IPS-20b (cell line): ENCODE measurements around the gene GATAD1.
"Not testable (repeated sequence)": the region's sequence is repeated elsewhere in the genome, so short reads cannot be mapped to it uniquely, and the experiment has no call there.

Experiments used
- H3K27ac ChIP-seq: one replicate; pipeline ENCODE4 v1.5.1; 2013; ENCODE audit warnings: low read length
- H3K27me3 ChIP-seq: 2 replicates; pipeline ENCODE4 v1.6.1; 2013; ENCODE audit warnings: mild to moderate bottlenecking, low read length, inconsistent platforms; ENCODE audit not compliant: insufficient read depth
- H3K36me3 ChIP-seq: 2 replicates; pipeline ENCODE4 v1.6.1; 2013; ENCODE audit warnings: low read depth, mild to moderate bottlenecking, inconsistent platforms, low read length, moderate library complexity; ENCODE audit not compliant: insufficient read depth
- H3K4me1 ChIP-seq: 2 replicates; pipeline ENCODE4 v1.6.1; 2013; ENCODE audit warnings: mild to moderate bottlenecking, control low read depth, inconsistent platforms, low read length, moderate library complexity; ENCODE audit not compliant: insufficient read depth
- H3K4me3 ChIP-seq: 2 replicates; pipeline ENCODE4 v1.5.1; 2013; ENCODE audit warnings: mild to moderate bottlenecking, low read length, inconsistent platforms
- H3K9ac ChIP-seq: 2 replicates; pipeline ENCODE4 v1.6.1; 2013; ENCODE audit warnings: low read depth, mild to moderate bottlenecking, inconsistent platforms, low read length, moderate library complexity
- H3K9me3 ChIP-seq: 2 replicates; pipeline ENCODE4 v1.6.1; 2013; ENCODE audit warnings: mild to moderate bottlenecking, low read depth, low read length, inconsistent platforms; ENCODE audit not compliant: insufficient read depth

The GATAD1 gene

DNA sequence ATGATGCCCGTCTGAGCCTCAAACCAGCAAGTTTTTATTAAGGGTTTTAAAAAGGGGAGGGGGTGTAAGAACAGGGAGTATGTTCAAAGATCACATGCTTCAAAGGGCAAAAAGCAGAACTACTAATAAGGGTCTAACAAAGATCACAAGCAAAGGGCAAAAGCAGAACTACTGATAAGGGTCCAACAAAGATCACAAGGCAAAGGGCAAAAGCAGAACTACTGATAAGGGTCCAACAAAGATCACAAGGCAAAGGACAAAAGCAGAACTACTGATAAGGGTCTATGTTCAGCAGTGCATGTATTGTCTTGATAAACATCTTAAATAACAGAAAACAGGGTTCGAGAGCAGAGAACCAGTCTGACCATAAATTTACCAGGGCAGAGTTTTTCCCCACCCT, 4.6 kb upstream of the GATAD1 start:
- not testable (repeated sequence) for H3K9ac ChIP-seq, H3K27ac ChIP-seq, H3K4me1 ChIP-seq, H3K4me3 ChIP-seq, H3K36me3 ChIP-seq, H3K9me3 ChIP-seq, H3K27me3 ChIP-seq

DNA sequence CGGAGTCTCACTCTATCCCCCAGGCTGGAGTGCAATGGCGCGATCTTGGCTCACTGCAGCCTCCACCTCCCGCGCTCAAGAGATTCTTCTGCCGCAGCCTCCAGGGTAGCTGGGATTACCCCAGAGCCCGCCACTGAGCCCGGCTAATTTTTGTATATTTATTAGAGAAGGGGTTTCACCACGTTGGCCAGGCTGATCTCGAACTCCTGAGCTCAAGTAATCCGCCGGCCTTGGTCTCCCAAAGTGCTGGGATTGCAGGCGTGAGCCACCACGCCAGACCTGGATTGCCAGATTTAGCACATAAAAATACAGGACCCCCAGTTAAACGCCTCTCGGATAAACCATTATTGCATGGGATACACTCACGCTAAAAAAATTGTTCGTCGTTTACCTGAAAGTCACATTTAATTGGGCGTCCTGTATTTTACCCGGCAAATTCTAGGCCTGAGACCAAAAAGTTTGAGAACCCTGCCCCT, 375 bp upstream of the GATAD1 start:
- Histone ChIP-seq H3K36me3 (peaks cover 27% of the 10 kb centered on the region), H3K9me3 (no peaks in the 10 kb centered on the region), H3K9ac (peak overlapping the region; percentile 93; the same call in 1 of the 2 replicates), H3K27ac (no peak overlapping the region), H3K27me3 (no peaks in the 10 kb centered on the region), H3K4me3 (peak overlapping the region; percentile 95; the same call in 1 of the 2 replicates), H3K4me1 (peaks cover 6% of the 10 kb centered on the region)

DNA sequence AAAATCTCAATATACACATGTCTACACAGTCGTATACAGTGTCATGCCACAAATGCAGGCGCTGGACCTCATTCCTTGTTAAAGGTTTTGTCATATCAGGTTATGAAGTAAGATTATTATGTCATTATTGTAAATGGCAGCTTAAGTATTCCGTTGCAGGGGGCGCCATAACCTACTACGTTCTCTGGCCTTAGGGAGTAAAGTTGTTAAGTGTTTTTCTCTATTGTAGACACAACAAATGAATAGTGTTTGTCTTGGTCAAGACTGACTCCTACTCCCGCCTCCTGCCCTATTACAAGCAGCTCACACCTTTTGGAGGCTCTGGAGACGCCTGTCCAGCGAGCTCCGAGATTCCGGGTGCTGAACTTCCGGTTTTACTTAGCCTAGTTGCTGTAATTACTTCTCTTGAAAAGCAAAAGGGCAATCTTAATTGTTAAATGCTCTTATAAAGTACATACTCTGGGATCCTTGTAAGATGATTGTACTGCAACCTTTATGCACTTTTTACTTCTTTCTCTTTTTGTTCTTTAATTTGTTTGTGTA, 994 bp downstream of the GATAD1 start:
- Histone ChIP-seq H3K27me3 (no peaks in the 10 kb centered on the region), H3K9ac (peak overlapping the region; percentile 93; the same call in 1 of the 2 replicates), H3K36me3 (peaks cover 41% of the 10 kb centered on the region), H3K9me3 (no peaks in the 10 kb centered on the region), H3K4me1 (peaks cover 6% of the 10 kb centered on the region), H3K27ac (no peak overlapping the region), H3K4me3 (peak overlapping the region; percentile 95)

DNA sequence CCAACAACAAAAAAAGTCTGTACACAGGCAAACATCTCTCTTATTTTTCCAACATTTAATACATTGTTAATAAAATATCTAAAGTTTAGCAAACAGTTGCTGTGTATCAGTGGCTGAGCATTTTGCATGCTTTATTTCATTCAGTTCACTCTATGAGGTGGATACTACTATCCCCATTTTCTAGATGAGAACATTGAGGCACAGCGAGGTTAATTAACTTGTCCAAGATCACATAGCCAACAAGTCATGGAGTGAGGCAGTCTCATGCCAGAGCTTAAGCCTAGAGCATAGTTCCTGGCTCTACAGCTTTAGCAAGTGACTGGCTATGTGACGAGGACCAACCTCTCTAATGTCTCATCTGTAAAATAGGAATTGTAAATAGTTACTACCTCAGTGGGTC, 4.4 kb downstream of the GATAD1 start:
- H3K36me3 ChIP-seq: peaks cover 75% of the 10 kb centered on the region
- H3K27me3 ChIP-seq: no peaks in the 10 kb centered on the region
- H3K27ac ChIP-seq: no peak overlapping the region
- H3K4me3 ChIP-seq: no peak overlapping the region
- no peak overlapping the region for H3K9ac ChIP-seq
- peaks cover 6% of the 10 kb centered on the region for H3K4me1 ChIP-seq
- H3K9me3 ChIP-seq: no peaks in the 10 kb centered on the region

DNA sequence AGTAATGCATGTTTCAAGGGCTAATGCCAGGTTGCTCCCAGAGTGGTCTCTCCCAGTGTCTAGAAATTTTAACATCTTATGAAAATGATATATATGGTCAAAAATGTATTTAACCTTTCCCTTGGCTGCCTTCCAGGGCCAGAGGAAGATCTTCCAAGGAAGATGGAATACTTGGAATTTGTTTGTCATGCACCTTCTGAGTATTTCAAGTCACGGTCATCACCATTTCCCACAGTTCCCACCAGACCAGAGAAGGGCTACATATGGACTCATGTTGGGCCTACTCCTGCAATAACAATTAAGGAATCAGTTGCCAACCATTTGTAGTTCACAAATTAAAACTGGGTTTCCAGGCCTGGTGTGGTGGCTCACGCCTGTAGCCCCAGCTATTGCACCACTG, 9.0 kb downstream of the GATAD1 start:
- H3K27ac ChIP-seq: no peak overlapping the region
- H3K36me3 ChIP-seq: peaks cover 61% of the 10 kb centered on the region
- H3K9ac ChIP-seq: no peak overlapping the region
- H3K27me3 ChIP-seq: no peaks in the 10 kb centered on the region
- no peaks in the 10 kb centered on the region for H3K4me1 ChIP-seq
- no peaks in the 10 kb centered on the region for H3K9me3 ChIP-seq
- no peak overlapping the region for H3K4me3 ChIP-seq

DNA sequence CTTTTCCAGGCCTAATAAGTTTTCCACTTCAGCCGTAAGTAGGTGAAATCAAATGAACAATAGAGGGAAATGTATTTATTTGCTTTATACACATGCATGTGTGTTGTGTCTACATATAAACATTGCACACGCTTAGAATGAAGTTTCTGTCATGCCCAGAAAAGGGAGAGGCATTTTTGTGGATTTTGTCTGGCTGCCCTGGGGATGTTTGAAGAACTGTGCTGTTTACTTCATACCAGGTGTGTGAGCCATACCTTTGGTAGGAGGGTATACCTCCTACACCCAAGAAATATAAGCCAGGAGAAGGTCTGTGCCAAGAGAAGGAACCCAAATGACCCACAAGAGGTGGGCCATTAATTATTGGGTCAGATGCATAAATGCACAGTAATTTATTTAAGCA, 12.8 kb downstream of the GATAD1 start:
- no peaks in the 10 kb centered on the region for H3K9me3 ChIP-seq
- H3K4me3 ChIP-seq: no peak overlapping the region
- H3K36me3 ChIP-seq: peaks cover 22% of the 10 kb centered on the region
- no peaks in the 10 kb centered on the region for H3K27me3 ChIP-seq
- H3K9ac ChIP-seq: no peak overlapping the region
- no peaks in the 10 kb centered on the region for H3K4me1 ChIP-seq
- H3K27ac ChIP-seq: no peak overlapping the region

DNA sequence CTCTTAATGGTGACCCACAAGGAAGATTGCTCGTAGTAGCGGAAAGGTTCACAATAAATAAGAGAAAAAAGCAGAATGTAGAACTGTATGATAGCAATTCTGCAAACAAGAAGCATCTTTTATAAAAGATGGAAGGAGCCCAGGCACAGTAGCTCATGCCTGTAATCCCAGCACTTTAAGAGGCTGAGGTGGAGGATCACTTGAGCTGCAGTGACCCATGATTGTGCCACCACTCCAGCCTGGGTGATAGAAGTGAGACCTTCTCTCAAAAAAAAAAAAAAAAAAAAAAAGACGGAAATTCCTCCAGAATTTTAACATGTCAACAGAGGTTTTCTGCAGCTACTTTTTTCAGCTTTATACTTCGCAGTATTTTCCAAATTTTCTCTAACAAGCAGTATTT, 13.2 kb downstream of the GATAD1 start:
- Histone ChIP-seq H3K36me3 (peaks cover 18% of the 10 kb centered on the region), H3K9ac (no peak overlapping the region), H3K9me3 (no peaks in the 10 kb centered on the region), H3K4me1 (no peaks in the 10 kb centered on the region), H3K27ac (no peak overlapping the region), H3K4me3 (no peak overlapping the region), H3K27me3 (no peaks in the 10 kb centered on the region)

DNA sequence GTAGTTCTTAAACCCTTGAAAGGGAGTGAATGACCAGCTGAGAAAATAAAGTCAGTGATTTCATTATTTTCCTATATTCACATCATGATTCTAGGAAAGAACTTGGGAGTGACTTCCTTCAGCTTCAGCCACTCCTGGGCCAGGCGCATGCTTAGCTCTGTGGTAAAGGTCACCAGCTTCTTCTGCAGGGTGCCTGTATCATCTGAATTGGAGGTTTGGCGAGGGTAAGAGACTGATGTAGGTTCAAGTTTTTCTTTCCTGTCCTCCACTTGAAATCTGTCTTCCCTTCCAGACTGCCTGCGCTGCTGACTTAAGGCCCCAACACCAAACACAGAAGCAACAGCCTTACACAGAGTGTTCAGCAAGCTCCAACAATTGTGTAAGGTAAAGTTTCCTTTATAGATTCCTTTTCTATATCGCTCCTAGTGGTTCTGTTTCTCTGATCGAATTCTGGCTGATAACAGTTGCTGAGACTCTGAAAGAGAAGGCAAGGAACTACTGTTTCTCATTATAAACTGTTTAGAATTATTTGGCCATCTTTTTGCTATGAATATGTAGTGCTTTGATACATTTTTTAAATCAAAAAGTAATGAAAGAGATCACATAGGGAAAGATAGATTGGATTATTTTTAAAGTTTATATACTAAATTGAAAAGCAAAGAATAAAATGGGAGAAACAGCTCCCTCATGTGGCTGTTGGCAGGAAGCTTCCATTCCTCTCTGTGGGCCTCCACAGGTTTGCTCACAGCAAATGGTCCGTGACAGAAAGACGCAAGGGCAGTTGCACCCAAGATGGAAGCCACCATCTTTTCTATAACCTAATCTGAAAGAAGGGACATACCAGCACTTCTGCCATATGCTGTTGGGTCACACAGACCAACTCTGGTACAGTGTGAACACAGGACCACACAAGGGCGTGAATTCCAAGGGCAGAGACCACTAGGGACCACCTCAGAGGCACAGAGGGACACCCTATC, 14.0 kb downstream of the GATAD1 start:
- no peaks in the 10 kb centered on the region for H3K27me3 ChIP-seq
- H3K36me3 ChIP-seq: peaks cover 10% of the 10 kb centered on the region
- no peak overlapping the region for H3K27ac ChIP-seq
- H3K9ac ChIP-seq: no peak overlapping the region
- H3K4me3 ChIP-seq: no peak overlapping the region
- no peaks in the 10 kb centered on the region for H3K9me3 ChIP-seq
- no peaks in the 10 kb centered on the region for H3K4me1 ChIP-seq

DNA sequence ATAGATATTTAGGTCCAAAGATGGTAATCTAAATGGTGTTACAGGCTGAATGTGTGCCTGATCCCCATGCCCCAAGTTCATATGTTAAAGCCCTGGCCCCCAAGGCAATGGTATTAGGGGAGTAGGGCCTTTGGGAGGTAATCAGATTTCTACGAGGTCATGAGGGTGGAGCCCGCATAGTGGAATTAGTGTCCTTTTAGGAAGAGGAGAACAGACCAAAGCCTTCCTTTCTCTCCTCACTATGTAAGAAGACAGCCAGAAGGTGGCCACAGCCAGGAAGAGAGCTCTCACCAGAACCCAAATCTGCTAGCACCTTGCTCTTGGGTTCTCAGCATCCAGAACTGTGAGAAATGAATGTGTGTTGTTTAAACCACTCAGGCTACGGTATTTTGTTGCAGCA, 15.3 kb downstream of the GATAD1 start:
- Histone ChIP-seq H3K9me3 (no peaks in the 10 kb centered on the region), H3K36me3 (peaks cover 2% of the 10 kb centered on the region; the same call in 1 of the 2 replicates), H3K4me1 (no peaks in the 10 kb centered on the region), H3K4me3 (no peak overlapping the region), H3K27me3 (no peaks in the 10 kb centered on the region), H3K9ac (no peak overlapping the region), H3K27ac (no peak overlapping the region)

DNA sequence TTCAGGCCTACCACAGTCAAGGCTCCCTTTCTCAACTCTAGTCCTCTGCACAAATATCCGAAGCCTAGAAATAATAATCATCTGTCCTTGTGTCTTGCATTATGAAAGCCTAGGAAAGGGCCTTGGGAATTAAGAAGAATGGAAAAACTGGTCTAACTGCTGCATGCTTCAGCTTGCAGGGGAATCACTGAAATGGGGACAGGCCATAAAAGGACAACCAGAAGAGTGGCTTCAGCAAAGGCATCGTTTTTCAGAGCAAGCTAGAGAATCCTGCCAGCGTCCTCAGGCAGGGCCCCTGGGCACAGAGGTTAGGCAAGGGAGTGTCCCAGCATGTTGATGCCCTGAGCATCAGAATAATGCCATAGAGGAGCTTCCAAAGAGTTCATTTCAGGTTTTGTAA, 17.2 kb downstream of the GATAD1 start:
- no peaks in the 10 kb centered on the region for H3K36me3 ChIP-seq
- H3K27me3 ChIP-seq: no peaks in the 10 kb centered on the region
- no peak overlapping the region for H3K27ac ChIP-seq
- H3K4me3 ChIP-seq: no peak overlapping the region
- no peaks in the 10 kb centered on the region for H3K4me1 ChIP-seq
- H3K9me3 ChIP-seq: no peaks in the 10 kb centered on the region
- no peak overlapping the region for H3K9ac ChIP-seq

DNA sequence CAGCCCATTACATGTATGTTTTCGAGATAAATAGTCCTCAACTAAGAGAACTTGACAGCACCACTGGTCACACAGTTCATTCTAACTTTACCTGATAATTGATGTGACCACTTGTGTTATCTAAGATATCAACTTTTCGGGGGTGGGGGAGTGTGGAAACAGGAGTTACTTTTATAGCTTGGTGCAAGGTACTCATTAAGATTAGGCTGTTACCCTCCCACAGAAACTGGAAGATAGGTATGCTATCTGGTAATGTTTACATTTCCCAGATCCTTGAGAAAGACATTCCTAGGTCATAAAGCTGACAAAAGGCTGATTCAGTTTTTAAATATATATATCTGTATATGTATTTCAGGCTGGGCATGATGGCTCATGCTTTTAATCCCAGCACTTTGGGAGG, 19.4 kb downstream of the GATAD1 start:
- Histone ChIP-seq H3K27me3 (no peaks in the 10 kb centered on the region), H3K36me3 (no peaks in the 10 kb centered on the region), H3K4me1 (no peaks in the 10 kb centered on the region), H3K27ac (no peak overlapping the region), H3K4me3 (no peak overlapping the region), H3K9me3 (no peaks in the 10 kb centered on the region), H3K9ac (no peak overlapping the region)

DNA sequence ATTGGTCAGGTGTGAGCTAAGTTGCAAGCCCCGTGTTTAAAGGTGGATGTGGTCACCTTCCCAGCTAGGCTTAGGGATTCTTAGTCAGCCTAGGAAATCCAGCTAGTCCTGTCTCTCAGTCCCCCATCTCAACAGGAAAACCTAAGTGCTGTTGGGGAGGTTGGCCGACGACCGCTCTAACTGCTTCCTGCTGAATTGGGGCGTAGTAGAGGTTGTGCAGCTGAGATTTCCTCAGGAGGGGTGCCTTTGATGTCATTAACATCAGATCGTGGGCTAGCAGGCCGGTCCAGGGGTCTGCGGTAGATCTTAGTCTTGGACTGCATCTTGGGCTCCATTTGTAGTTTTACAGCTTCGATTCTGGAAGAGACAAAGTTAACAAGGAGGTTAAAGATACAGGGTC, 21.3 kb downstream of the GATAD1 start:
- H3K4me1 ChIP-seq, H3K4me3 ChIP-seq, H3K9ac ChIP-seq, H3K27ac ChIP-seq, H3K27me3 ChIP-seq, H3K36me3 ChIP-seq, H3K9me3 ChIP-seq: not testable (repeated sequence)
